Hepatocyte (in vitro differentiated cells): ENCODE measurements around the gene HECW1. TPM values are rescaled to one million over a fixed set of nuclear protein-coding genes. Genes with fewer than 3 reads are reported as not detected.

Source experiments
- DNase-seq: peaks from one replicate; pipeline ENCODE4 v3.0.0-alpha.2; 2016; ENCODE audit warnings: low spot score
- H2AFZ ChIP-seq: fragments of 200-600 bp; sonication (generic); 2 replicates; pipeline ENCODE4 v1.6.0; 2016; ENCODE audit warnings: antibody characterized with exemption, mild to moderate bottlenecking
- H3K27ac ChIP-seq: fragments of 200-600 bp; sonication (generic); 2 replicates; pipeline ENCODE4 v1.5.1; 2016; ENCODE audit warnings: mild to moderate bottlenecking
- H3K27me3 ChIP-seq: fragments of 200-600 bp; sonication (generic); 2 replicates; pipeline ENCODE4 v1.6.1; 2016
- H3K36me3 ChIP-seq: fragments of 200-600 bp; sonication (generic); replicated peaks from 2 replicates; pipeline ENCODE4 v1.5.1; 2016; ENCODE audit warnings: low read depth; ENCODE audit not compliant: insufficient read depth
- H3K4me1 ChIP-seq: fragments of 200-600 bp; sonication (generic); 2 replicates; pipeline ENCODE4 v1.5.1; 2016; ENCODE audit warnings: mild to moderate bottlenecking, moderate library complexity; ENCODE audit not compliant: insufficient read depth
- H3K4me2 ChIP-seq: fragments of 200-600 bp; sonication (generic); 2 replicates; pipeline ENCODE4 v1.6.0; 2016
- H3K4me3 ChIP-seq: fragments of 200-600 bp; sonication (generic); 2 replicates; pipeline ENCODE4 v1.5.1; 2016; ENCODE audit warnings: mild to moderate bottlenecking
- H3K79me2 ChIP-seq: fragments of 200-600 bp; sonication (generic); 2 replicates; pipeline ENCODE4 v1.6.0; 2017; ENCODE audit warnings: mild to moderate bottlenecking
- H3K9me2 ChIP-seq: fragments of 200-600 bp; sonication (generic); replicated peaks from 2 replicates; pipeline ENCODE4 v1.6.0; 2017; ENCODE audit warnings: mild to moderate bottlenecking; ENCODE audit not compliant: insufficient read depth
- H3K9me3 ChIP-seq: fragments of 200-600 bp; sonication (generic); 2 replicates; pipeline ENCODE4 v1.5.1; 2016; ENCODE audit warnings: low read depth, mild to moderate bottlenecking
- H4K20me1 ChIP-seq: fragments of 200-600 bp; sonication (generic); 2 replicates; pipeline ENCODE4 v1.6.0; 2016; ENCODE audit warnings: mild to moderate bottlenecking; ENCODE audit not compliant: insufficient read depth, poor library complexity, severe bottlenecking
- EZH2 ChIP-seq: fragments of 200-600 bp; sonication (generic); IDR thresholded peaks from 2 replicates; pipeline ENCODE4 v1.6.1; 2016; ENCODE audit warnings: antibody characterized with exemption, mild to moderate bottlenecking, borderline replicate concordance
- EZH2phosphoT487 ChIP-seq: fragments of 200-600 bp; sonication (generic); IDR thresholded peaks from one replicate; pipeline ENCODE4 v1.6.1; 2018; ENCODE audit warnings: antibody characterized with exemption, mild to moderate bottlenecking, low read depth, moderate library complexity; ENCODE audit not compliant: unreplicated experiment, severe bottlenecking
- WGBS: methylation state at CpG from one replicate; pipeline ENCODE4 v1.1.6; 2016; ENCODE audit warnings: low lambda C conversion rate; ENCODE audit errors: missing lambda C conversion rate; 5-methylcytosine and 5-hydroxymethylcytosine counted together
- polyA plus RNA-seq: library from polyadenylated mRNA; unstranded; fragments of >200 nt; fragmentation: Nextera tagmentation; extraction: Ambion mirVana; gene quantifications from 2 replicates; pipeline ENCODE4 v1.2.1, GENCODE V29; 2016
- total RNA-seq: library from RNA; depleted of rRNA; stranded (reverse); fragments of >200 nt; gene quantifications from 2 replicates; pipeline ENCODE4 v1.2.3, GENCODE V29; 2014
- TF ChIP-seq, protein P1 (sequence below): fragments of 200-600 bp; sonication (generic); IDR thresholded peaks from 2 replicates; pipeline ENCODE4 v1.5.1; 2016; ENCODE audit warnings: antibody characterized with exemption, mild to moderate bottlenecking; ENCODE audit not compliant: poor library complexity

The HECW1 gene
- total and polyA plus RNA-seq, 2 experiments from 2014 or later = 1.5 to 7.6 TPM

- H3K4me2 ChIP-seq = no peak overlapping the region
- no peaks in the 10 kb centered on the region for H3K79me2 ChIP-seq
- no peak overlapping the region for H2AFZ ChIP-seq
- no peak for TF ChIP-seq EZH2
- no peak for TF ChIP-seq EZH2phosphoT487
- TF ChIP-seq, protein P1, sequence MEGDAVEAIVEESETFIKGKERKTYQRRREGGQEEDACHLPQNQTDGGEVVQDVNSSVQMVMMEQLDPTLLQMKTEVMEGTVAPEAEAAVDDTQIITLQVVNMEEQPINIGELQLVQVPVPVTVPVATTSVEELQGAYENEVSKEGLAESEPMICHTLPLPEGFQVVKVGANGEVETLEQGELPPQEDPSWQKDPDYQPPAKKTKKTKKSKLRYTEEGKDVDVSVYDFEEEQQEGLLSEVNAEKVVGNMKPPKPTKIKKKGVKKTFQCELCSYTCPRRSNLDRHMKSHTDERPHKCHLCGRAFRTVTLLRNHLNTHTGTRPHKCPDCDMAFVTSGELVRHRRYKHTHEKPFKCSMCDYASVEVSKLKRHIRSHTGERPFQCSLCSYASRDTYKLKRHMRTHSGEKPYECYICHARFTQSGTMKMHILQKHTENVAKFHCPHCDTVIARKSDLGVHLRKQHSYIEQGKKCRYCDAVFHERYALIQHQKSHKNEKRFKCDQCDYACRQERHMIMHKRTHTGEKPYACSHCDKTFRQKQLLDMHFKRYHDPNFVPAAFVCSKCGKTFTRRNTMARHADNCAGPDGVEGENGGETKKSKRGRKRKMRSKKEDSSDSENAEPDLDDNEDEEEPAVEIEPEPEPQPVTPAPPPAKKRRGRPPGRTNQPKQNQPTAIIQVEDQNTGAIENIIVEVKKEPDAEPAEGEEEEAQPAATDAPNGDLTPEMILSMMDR = no peak
- no peak for DNase-seq
- H3K27ac ChIP-seq = peak overlapping the region; percentile 25
- no peak overlapping the region for H3K4me3 ChIP-seq
- H3K4me1 ChIP-seq = peaks cover 35% of the 10 kb centered on the region
- no peaks in the 10 kb centered on the region for H3K9me2 ChIP-seq
- H3K27me3 ChIP-seq = no peaks in the 10 kb centered on the region
- no peaks in the 10 kb centered on the region for H4K20me1 ChIP-seq
- H3K9me3 ChIP-seq = no peaks in the 10 kb centered on the region
- no peaks in the 10 kb centered on the region for H3K36me3 ChIP-seq
- WGBS = 36% methylated on average over 1 of the region's 1 CpG
Measured at GRCh38 chr7:43489257-43489656, 376.8 kb downstream of the HECW1 start.

DNA sequence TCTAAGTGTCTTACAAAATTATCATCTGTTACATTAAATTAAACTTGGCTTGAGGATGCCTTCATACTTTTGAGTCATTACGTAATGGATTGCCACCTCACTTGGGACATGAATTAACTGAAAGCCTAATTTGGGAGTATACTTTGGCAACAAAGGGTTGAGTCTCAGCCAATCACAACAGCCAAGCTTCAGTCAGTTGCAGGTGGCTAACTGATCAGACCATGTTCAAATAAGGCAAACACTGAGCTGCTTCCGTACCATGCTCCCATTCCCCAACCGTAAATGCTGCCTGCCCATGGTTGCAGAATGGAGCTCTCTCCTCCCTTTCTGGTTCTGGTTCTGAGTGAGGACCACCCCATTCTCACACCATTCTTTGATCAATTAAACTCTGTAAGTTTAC lies 377.6 kb downstream of the HECW1 start:
- Histone ChIP-seq H3K27ac (no peak overlapping the region), H3K4me1 (peaks cover 32% of the 10 kb centered on the region), H3K4me3 (no peak overlapping the region), H4K20me1 (no peaks in the 10 kb centered on the region), H3K36me3 (no peaks in the 10 kb centered on the region), H3K27me3 (no peaks in the 10 kb centered on the region), H3K79me2 (no peaks in the 10 kb centered on the region), H3K9me3 (no peaks in the 10 kb centered on the region), H3K4me2 (no peak overlapping the region), H3K9me2 (no peaks in the 10 kb centered on the region), H2AFZ (no peak overlapping the region)
- TF ChIP-seq, protein P1 = no peak
- TF ChIP-seq EZH2phosphoT487 (no peak), EZH2 (no peak)
- WGBS = 88% methylated on average over 3 of the region's 3 CpGs
- no peak for DNase-seq

- 86% methylated on average over 2 of the region's 2 CpGs for WGBS
- Histone ChIP-seq H2AFZ (no peak overlapping the region), H4K20me1 (no peaks in the 10 kb centered on the region), H3K79me2 (no peaks in the 10 kb centered on the region), H3K9me2 (no peaks in the 10 kb centered on the region), H3K36me3 (no peaks in the 10 kb centered on the region), H3K4me3 (no peak overlapping the region), H3K27ac (no peak overlapping the region), H3K9me3 (no peaks in the 10 kb centered on the region), H3K4me1 (peaks cover 25% of the 10 kb centered on the region), H3K4me2 (no peak overlapping the region), H3K27me3 (no peaks in the 10 kb centered on the region)
- no peak for DNase-seq
- TF ChIP-seq EZH2 (no peak), EZH2phosphoT487 (no peak)
- TF ChIP-seq, protein P1 = no peak
Measured at GRCh38 chr7:43491123-43491522, 378.7 kb downstream of the HECW1 start.

DNA sequence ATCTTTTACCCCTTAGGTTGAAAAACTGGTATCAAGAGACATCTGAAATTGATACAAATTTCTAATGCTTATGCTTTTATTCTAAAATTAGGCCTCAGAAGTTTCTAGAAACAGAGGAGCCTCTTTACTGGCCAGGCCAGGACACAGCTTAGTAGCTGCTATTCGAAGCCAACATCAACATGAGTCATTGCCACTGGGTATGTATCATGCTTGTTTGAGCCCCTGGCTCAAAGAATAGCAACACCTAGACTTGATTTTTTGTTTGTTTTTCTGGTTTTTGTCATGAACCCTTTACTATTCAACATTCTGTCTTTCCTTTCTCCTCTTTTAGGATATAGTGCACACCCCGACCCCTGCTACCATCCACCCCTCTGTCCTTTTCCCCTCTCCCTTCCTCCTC lies 379.5 kb downstream of the HECW1 start:
- no peaks in the 10 kb centered on the region for H3K9me2 ChIP-seq
- no peaks in the 10 kb centered on the region for H3K9me3 ChIP-seq
- no peak overlapping the region for H3K4me3 ChIP-seq
- DNase-seq = no peak
- no peak overlapping the region for H2AFZ ChIP-seq
- H3K79me2 ChIP-seq = no peaks in the 10 kb centered on the region
- H3K4me1 ChIP-seq = peaks cover 19% of the 10 kb centered on the region
- H3K36me3 ChIP-seq = no peaks in the 10 kb centered on the region
- H4K20me1 ChIP-seq = no peaks in the 10 kb centered on the region
- 91% methylated on average over 2 of the region's 2 CpGs for WGBS
- H3K27ac ChIP-seq = no peak overlapping the region
- no peak overlapping the region for H3K4me2 ChIP-seq
- no peak for TF ChIP-seq EZH2
- TF ChIP-seq EZH2phosphoT487 = no peak
- TF ChIP-seq, protein P1 = no peak
- H3K27me3 ChIP-seq = no peaks in the 10 kb centered on the region
